ENCODE measurements around the gene PEX1. TPM values are rescaled to one million over a fixed set of nuclear protein-coding genes. Genes with fewer than 3 reads are reported as not detected.

Gene PEX1
- total and polyA plus RNA-seq, 9 of the 15 experiments (the other 6 are each of a cell fraction or from before 2014, with no cell fraction given) = 9.4 to 32.2 (median 19.9) TPM

DNA sequence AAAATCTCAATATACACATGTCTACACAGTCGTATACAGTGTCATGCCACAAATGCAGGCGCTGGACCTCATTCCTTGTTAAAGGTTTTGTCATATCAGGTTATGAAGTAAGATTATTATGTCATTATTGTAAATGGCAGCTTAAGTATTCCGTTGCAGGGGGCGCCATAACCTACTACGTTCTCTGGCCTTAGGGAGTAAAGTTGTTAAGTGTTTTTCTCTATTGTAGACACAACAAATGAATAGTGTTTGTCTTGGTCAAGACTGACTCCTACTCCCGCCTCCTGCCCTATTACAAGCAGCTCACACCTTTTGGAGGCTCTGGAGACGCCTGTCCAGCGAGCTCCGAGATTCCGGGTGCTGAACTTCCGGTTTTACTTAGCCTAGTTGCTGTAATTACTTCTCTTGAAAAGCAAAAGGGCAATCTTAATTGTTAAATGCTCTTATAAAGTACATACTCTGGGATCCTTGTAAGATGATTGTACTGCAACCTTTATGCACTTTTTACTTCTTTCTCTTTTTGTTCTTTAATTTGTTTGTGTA, 80.0 kb downstream of the PEX1 start (continued):
- no peak for TF ChIP-seq CXXC5 (CRISPR knock-in tag; IDR thresholded peaks at IDR 0.05)
- no peak for TF ChIP-seq MAX (CRISPR knock-in tag; IDR thresholded peaks at IDR 0.05)
- TF ChIP-seq ZNF584 (CRISPR knock-in tag; IDR thresholded peaks at IDR 0.05; ENCODE audit: low read depth) = no peak
- TF ChIP-seq, protein P1, sequence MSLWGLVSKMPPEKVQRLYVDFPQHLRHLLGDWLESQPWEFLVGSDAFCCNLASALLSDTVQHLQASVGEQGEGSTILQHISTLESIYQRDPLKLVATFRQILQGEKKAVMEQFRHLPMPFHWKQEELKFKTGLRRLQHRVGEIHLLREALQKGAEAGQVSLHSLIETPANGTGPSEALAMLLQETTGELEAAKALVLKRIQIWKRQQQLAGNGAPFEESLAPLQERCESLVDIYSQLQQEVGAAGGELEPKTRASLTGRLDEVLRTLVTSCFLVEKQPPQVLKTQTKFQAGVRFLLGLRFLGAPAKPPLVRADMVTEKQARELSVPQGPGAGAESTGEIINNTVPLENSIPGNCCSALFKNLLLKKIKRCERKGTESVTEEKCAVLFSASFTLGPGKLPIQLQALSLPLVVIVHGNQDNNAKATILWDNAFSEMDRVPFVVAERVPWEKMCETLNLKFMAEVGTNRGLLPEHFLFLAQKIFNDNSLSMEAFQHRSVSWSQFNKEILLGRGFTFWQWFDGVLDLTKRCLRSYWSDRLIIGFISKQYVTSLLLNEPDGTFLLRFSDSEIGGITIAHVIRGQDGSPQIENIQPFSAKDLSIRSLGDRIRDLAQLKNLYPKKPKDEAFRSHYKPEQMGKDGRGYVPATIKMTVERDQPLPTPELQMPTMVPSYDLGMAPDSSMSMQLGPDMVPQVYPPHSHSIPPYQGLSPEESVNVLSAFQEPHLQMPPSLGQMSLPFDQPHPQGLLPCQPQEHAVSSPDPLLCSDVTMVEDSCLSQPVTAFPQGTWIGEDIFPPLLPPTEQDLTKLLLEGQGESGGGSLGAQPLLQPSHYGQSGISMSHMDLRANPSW (CRISPR knock-in tag; IDR thresholded peaks at IDR 0.05) = no peak
- no peak for TF ChIP-seq ZBTB2 (IDR thresholded peaks at IDR 0.05)
- TF ChIP-seq, protein P2, sequence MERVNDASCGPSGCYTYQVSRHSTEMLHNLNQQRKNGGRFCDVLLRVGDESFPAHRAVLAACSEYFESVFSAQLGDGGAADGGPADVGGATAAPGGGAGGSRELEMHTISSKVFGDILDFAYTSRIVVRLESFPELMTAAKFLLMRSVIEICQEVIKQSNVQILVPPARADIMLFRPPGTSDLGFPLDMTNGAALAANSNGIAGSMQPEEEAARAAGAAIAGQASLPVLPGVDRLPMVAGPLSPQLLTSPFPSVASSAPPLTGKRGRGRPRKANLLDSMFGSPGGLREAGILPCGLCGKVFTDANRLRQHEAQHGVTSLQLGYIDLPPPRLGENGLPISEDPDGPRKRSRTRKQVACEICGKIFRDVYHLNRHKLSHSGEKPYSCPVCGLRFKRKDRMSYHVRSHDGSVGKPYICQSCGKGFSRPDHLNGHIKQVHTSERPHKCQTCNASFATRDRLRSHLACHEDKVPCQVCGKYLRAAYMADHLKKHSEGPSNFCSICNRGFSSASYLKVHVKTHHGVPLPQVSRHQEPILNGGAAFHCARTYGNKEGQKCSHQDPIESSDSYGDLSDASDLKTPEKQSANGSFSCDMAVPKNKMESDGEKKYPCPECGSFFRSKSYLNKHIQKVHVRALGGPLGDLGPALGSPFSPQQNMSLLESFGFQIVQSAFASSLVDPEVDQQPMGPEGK (CRISPR knock-in tag; IDR thresholded peaks at IDR 0.05; ENCODE audit: borderline replicate concordance) = no peak
- TF ChIP-seq, protein P3, sequence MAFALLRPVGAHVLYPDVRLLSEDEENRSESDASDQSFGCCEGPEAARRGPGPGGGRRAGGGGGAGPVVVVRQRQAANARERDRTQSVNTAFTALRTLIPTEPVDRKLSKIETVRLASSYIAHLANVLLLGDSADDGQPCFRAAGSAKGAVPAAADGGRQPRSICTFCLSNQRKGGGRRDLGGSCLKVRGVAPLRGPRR (CRISPR knock-in tag; IDR thresholded peaks at IDR 0.05) = no peak
- no peak for TF ChIP-seq SRSF3 (IDR thresholded peaks at IDR 0.05; ENCODE audit: insufficient read depth, low read length)
- TF ChIP-seq NR2C2 (CRISPR knock-in tag; IDR thresholded peaks at IDR 0.05) = no peak
- TF ChIP-seq NR2C2 (tag; IDR thresholded peaks at IDR 0.05) = no peak
- TF ChIP-seq, protein P4, sequence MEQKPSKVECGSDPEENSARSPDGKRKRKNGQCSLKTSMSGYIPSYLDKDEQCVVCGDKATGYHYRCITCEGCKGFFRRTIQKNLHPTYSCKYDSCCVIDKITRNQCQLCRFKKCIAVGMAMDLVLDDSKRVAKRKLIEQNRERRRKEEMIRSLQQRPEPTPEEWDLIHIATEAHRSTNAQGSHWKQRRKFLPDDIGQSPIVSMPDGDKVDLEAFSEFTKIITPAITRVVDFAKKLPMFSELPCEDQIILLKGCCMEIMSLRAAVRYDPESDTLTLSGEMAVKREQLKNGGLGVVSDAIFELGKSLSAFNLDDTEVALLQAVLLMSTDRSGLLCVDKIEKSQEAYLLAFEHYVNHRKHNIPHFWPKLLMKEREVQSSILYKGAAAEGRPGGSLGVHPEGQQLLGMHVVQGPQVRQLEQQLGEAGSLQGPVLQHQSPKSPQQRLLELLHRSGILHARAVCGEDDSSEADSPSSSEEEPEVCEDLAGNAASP (IDR thresholded peaks at IDR 0.05) = no peak
- TF ChIP-seq ZNF263 (CRISPR knock-in tag; IDR thresholded peaks at IDR 0.05; ENCODE audit: borderline replicate concordance) = no peak
- no peak for TF ChIP-seq ZNF274 (IDR thresholded peaks at IDR 0.05; ENCODE audit: borderline replicate concordance, low read depth, low read length)
- TF ChIP-seq KAT8 (IDR thresholded peaks at IDR 0.05; ENCODE audit: low read depth) = no peak
- TF ChIP-seq EWSR1 (IDR thresholded peaks at IDR 0.05; ENCODE audit: borderline replicate concordance, low read depth, partially characterized antibody) = no peak
- peak in 1 of 2 experiments; percentile 82 for TF ChIP-seq E2F6 (IDR thresholded peaks at IDR 0.05; ENCODE audit: borderline replicate concordance in 1 of 2, extremely low read depth in 1 of 2, insufficient read depth in 1 of 2, insufficient read length in 1 of 2, low read depth in 1 of 2, low read length in 1 of 2, poor library complexity in 1 of 2, severe bottlenecking in 1 of 2)
- no peak for TF ChIP-seq SETDB1 (IDR thresholded peaks at IDR 0.05; ENCODE audit: low read length)

Data from K562 (cell line).